ENCODE data around the gene RXRA.

Gene RXRA

DNA sequence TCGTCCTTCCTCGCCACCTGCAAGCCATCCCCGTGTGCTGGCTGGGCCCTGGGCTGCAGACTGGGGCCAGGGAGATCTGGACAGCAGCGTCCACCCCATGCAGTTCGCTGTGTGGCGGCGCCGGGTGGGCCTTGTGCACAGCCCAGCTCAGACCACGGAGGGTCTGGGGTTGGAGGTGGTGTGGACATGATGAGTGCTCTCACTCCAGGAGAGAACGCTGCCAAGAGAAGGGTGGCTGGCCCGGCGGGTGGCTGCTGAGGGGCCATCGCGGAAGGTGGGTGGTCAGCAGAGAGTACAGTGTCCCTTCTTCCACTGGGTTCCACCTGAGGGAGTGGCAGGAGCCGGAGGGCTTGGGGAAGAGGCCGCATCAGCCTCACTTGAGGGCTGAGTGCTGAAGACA is 44.4 kb downstream of the RXRA start:
- no peak for DNase-seq

DNA sequence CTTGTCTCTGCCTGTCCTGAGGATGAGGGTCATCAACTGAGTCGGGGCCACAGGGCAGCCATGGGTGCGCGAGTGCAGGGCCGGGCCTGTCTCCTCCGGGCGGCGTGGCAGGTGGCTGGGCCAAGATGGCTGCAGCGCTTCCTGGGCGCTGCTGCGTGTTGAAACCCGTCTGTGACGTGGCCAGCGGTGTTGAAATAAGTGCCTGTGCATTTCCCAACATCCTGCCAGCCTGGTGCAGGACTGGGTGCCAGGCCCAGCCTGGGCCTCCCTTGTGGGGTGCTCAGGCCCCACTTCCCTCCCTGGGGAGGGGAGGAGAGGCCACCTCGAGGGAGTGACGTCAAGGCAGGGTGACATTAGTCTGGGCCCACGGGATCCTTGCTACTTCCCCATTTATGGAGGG is 45.5 kb downstream of the RXRA start:
- no peak for DNase-seq

DNA sequence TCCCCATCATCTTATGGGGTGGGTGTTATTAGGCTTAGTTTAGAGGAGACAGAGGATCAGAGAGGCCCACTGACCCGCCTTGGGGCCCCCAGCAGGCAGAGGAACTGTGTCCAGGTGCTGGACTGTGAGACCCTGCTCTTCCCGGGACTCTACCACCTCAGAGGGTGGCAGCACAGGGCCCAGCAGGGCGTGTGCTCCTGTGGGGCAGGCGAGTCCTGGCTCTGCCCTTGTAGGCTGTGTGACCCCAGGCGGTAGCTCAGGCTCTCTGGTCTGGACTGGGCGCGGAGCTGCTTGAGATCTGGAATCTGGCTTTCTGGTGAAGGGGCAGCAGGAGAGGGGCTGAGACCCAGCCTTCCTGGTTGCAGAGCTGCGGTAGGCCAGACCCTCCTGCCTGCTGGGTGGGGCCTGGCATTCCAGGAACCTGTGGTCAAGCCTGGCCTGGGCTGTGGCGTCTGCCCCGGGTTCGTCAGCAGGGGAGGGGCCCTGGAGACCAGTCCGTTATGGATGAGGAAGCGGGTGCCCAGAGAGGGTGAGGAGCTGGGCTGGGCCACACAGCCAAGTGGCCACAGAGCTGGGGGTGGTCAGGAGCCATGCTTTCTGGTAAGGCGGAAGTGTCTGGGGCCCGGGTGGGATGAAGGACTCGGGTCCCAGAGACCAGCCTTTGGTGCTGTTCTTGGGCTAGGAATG is 46.5 kb downstream of the RXRA start:
- DNase-seq: no peak

DNA sequence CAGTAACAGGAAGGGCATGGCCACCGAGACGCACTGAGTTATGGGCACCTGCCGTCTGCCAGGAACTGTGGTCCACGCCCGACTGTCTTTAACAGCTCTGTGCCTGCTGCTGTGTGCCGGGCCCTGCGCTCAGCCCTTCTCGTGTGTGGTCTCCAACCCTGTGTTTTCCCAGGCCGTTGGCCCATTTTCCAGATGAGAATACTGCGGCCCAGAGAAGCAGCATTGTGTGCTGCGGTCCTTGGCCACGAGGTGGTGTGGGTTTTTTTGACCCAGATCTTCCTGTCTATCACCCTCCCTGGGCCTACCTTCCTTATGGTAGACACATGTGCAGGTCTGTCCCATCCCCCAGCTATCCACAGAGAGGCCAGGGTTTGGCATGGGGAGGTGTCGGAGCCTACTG is 47.0 kb downstream of the RXRA start:
- DNase-seq: no peak

DNA sequence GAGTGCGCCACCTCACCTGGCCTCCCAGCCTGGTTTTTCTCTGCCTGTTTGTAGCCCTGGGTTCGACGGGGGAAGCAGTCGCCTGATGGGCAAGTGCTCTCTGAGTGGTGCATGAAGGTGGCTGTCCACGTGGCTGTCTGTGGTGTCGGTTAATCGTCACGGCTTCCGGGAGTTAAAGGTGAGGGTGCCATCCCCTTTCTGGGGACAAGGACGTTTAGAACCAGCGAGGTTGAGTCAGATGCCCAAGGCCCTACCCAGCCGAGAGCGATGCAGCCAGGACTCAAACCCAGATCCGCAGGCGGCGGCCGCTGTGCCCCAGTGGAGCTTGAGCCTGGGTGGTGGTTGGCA is 47.7 kb downstream of the RXRA start:
- DNase-seq: no peak

DNA sequence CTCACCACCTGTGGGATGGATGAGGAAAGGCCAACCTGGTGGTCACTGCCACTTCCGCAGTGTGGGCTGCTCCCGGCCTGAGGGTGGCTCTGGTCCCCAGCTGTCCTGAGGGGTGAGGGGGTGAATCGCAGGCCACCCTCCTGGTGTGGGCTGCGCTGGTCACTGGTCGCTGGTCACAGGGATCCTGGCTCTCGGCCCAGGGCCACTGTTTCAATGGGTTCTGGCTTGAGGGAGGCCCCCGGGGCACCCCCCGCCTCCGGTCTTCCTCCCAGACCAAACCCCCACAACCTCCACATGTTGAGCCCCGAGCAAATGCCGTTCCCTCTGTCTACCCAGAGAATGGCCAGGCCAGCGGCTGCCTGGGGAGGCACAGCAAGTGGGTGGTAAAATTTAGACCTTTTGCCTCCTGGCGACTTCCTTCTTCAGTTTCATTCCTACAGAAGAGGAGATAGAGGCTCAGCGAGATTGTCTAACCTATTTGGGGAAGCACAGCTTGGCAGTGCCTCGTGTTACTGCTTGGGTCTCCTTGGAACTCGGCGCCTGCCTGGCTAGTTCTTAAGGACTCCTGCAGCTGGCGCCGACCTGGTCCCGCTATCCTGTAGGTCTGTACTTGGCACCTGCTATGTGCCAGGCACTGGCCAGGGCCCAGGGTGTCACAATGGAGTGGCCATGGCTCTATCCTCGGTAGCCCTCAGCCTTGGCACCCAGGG is 48.2 kb downstream of the RXRA start:
- no peak for DNase-seq

DNA sequence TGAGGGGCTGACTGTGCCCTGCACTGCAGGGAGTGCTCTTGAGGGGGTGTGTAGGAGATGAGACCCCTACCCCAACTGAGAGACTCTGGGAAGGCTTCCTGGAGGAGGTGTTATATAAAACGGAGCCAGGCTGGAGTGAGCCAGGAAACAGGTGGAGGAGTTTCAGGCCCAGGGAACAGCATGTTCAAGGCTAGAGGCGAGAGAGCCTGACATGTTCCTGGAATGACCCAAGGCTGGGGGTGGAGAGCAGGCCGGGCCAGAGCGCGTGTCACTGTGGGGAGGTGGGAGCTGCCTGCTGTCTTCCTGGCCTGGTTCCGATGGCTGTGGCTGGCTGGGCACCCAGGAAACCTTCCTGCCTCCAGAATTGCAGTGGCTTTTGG is 48.7 kb downstream of the RXRA start:
- no peak for DNase-seq

DNA sequence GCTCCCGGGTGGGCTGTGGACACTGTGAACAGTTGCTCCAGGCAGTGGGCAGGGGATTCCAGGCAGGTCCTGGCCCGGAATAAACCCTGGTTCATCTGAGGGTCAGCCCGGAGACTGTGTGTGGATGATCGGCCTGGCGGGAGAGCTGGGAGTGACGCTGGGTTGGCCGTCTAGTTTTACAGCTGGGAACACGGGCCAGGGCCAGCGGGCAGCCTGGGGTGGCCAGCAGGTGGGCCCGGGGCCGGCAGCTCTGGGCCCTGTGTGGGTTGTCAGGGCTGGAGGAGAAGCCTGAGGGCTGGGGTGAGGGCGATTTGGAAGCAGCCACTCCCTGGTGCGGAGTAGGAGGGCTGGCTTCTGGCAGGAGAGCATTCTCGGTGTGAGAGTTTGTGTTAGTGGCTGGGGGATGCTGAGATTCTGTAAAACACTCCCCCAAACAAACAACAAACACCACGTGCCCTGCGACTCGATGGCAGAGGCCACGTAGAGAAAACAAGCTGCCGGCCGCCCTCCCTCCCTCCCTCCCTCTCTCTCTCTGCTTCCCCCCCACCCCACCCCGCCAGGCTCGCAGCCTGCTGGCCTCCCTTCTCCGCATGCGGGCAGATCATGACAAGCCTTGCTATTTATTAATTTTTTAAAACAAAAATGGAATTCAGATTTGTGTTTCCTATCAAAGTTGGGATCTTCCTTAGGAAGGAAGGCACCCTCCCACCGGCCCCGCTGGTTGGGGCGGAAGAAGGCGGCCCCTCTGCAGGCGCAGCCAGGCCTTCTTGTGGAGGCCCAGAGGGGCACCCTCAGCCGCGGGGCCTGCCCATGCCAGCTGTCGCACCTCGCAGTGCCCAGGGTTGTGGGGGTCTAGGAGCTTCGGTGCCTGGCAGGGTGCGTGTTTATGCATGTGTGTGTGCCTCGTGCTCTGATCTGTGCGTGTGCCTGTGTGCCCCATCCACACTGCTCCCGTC is 49.5 kb downstream of the RXRA start:
- peak; percentile 86 for DNase-seq

DNA sequence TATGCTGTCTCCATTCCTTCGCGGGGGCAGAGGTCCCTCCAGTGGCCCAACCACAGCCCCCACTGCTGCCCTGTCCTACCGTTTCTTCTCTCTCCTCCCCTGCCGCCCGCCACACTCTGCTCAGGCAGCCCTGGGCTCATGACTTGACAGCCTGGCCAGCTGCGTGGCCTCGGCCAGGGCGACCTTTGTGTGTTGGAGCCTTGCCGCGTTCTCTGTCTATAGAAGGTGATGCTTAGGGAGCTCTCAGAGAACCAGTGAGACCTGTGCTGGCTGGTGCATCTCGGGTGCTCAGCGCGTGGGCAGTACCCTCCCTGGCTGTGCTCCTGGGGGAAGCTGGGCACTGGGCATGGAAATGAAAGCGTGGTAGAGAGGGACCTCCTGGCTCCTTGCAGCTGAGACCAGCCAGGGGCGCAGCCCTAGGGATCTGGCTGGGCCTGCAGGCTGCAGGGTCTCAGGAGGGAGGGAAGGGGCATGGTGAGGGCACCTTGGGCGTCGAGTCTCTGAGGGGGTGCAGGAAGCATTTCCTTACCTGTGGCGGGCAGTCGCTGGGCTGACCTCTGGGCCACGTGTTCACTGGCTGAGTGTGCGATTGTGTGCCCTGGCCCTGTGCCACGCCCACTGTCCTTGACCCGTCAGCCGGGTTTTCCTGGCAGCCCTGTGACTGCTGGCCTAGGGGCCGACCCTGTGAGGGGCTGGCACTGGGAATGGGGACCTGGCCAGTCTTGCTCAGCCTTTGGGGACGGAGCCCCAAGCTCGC is 50.3 kb downstream of the RXRA start:
- no peak for DNase-seq

DNA sequence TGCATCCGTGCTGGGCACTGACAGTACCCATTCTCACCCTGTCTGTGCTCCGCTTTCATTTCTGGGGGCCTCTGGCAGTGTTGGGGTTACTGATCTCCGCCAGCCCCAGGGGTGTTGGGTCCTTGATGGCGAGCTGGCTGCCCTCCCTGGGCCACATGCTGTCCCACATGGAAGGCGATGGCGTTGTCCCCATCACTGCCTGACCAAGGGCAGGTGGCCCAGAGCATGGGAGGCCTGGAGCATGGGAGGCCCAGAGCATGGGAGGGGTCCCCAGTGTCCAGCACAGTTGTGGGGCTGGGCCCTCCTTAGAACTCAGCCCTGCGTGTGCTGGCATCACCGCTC is 50.9 kb downstream of the RXRA start:
- DNase-seq: no peak

DNA sequence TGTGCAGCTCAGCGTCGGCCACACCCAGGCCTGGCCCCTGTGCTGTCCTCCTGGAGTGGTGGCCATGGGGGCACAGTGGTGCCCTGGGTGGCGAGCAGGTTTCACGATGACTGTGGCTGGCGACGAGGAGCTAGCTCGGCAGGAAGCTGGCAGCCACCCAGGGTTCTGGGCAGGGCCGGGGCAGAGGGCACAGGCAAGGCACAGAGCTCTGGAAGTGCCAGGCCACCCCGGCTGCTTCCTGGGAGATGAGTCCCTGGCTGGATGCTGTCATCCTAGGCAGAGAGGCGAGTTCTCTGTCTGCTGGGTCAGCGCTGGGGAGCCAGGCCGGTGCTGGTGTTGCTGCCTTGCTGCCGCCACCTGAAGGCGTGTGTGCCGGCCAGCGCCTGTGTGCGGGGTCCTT is 51.7 kb downstream of the RXRA start:
- no peak for DNase-seq

DNA sequence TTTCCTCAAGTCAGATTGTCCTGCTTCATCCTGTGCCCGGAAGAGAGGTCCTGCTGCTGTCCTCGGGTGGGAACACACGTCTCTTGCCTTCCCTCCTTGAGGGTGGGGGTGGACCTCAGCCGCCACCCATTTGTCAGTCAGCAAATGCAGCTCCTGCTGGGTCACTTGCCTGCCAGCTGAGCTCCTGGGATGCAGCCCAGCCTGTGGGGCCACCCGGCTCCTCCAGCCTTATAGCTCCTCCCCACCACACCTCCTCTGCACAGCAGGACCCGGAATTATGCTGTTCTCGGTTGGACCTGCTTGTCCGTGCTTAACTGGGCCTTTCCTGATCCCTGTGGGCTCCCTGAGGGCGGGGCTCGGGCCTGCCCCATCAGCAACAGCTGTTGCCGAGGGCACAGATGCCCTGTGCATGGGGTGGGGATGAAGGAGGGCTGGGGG is 52.7 kb downstream of the RXRA start:
- peak; percentile 66 for DNase-seq

DNA sequence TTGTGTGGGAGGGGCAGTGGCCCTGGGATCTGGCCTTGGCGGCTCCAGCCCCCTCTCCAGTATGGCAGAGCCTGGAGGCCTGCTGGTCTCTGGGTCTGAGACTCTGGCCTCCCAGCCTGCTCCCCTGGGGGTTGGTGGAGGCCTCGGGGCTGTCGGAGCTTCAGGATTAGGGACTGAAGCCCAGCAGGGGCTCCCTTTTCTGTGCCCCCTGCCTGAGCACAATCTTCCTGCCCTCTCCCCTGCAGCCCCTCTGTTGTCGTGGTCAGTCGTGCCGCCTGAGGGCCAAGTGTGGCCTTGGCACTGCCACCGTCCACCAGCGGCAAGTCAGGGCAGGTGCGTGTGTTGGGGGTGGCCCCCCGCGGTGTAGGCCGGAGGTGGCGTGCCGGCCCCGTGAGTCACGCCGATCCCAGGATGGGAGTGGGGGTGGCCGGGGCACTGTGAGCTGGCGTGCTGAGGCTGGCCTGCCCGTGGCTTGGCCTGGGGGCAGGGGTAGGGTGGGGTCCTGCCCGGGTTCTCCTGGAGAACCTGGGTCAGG is 53.6 kb downstream of the RXRA start:
- DNase-seq: no peak

DNA sequence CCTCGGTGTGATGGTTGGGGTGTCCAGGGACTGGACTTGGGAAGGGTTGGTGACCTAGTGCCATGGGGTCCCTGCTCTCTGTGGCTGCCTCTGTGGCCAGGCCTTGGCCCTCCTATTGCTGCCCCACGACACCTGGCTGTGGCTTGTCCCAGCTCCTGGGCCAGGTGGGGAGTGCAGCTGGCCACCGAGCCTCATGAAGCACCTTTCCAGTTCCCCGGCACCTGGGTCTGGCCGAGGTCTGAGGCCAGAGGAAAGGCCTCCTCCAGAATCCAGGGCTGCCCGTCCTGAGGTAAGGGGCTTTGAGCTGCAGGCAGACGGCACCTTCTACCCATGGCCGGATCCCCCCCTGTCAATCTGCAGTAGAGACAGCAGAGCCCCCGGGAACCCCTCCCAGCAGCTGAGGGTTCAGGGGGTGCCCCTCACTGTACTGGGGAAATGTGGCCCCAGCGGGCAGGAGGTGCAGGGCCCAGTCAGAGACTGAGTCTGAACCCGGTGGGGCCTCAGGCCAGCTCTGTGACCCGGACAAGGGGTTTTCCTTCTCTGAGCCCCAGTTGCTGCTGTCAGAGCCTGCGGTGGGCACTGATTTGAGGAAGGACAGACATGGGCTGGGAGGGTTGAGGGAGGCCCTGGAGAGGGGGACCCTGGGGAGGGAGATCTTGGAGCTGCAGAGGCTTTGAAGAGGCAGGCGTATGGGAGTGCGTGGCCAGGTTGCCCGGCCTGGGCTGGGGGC is 54.5 kb downstream of the RXRA start:
- no peak for DNase-seq

DNA sequence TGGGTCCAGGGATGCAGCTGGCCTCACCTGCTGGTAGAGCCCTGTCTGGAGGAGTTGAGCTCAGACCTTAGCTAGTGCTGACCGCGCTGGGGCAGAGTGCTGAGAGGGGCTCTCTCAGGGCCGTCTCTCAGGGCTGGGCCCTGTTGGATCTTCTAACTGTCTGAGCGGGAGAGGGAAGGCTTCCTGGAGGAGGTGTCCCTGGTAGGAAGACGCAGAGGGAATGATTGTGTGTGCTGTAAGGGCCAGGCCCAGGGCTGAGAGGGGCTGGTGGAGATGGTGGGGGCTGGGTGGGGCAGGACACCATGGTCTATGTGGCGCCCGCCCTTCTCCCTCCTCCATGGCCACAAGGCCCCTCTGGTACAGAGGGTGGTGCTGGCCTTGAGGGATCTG is 55.0 kb downstream of the RXRA start:
- no peak for DNase-seq

DNA sequence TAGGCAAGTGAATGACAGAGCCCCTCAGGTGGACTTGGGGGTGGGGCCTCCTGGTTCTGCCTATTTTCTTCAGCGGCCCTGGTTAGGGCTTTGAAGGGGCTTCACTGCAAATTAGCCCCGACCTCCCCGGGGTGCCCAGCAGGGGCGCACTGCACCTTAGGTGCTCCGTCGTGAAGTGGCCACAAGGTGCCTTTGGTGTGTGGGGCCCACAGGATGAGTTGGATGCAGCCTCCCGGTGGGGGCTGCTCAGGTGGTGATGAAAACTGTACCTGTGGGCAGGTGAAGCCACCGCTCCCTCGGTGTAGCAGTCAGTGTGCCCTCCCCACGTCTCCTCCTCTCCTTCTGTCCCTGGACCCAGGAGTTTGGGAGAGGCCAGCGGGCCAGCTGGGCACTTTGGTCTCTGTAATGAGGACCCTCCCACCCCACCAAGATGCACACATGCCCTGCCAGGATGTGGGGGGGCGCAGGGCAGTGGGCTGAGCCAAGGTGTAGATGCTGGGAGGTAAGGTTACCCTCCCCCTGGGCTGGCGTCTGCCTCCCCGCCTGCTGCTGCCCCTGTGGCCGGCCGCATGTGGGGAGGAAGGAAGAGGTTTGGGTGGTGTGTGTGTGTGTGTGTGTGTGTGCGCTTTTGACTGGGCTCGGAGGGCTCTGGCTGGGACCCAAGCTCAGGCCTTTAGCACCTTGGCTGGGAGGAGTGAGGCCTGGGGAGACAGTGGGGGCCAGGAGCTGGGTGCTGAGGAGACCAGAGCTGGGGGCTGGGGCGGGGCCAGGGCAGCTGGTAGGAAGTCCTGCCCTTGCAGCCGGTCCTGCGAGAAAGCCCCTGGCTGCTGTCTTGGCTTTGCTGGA is 55.6 kb downstream of the RXRA start:
- no peak for DNase-seq

DNA sequence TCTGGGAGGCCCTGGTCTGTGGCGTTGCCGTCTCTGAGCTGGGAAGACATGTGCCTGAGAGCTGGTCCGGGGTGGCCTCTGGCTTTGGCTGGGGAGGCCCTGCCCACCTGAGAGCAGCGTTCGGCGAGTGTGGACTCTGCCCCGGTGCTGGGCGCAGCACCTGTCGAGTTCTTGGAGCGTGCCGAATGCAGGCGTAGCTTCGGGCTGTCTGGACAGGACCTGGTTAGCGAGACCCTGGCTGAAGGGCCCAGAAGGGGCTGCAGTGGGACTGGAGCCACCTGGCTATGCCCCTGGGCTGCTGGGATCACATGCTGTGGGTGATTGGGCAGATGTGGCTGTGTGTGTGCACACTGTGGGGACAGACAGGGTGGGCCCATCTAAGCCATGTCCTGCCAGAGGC is 56.5 kb downstream of the RXRA start:
- DNase-seq: no peak

DNA sequence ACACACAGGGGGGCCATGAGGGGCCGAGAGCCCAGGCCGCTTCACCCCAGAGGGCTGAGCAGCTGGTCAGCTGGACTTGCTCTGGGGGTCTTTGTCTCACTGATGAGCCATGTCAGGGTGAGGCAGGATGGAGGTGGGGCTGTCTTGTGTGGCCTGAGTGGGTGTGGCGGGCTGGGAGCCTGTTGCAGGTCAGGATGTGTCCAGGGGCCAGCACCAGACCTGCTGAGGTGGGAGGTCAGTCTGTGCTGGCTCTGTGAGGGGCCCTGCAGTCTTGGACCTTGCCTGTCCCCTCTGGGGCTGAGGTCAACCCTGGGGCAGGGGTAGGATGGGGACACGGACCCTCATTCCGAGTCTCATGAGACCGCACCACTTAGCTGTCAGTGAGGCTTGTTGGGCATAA is 56.9 kb downstream of the RXRA start:
- no peak for DNase-seq

DNA sequence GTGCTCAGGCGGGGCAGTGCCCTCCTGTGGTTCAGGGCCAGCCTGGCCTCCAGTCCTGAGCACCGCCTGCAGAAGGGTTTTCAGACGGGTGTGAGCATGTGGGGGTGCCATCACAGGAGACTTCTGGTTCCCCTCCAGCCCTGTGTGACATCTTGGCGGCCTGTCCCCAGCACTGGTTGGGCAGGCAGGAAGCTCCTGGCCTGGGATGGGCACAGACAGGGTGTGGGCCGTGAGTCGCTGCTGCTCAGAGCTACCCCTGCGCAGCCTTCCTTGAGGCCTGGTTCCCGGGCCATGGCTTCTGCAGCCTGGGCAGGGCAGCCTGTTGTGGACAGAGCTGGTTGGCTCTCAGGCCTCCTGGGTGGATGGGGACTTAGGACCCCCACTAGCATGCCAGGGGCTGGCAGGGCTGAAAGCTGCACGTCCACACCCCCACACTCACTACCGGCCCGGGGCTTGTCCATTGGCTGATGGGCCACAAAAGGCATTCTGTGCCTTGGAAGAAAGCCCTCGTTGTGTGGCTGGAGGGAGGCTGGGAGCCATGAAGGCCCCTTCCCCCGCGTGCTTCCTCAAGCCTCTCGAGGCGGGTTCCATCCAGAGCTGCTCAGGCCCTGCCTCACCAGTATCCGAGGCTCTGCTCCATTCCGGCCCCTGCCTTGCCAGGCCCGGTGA is 58.7 kb downstream of the RXRA start:
- DNase-seq: no peak

DNA sequence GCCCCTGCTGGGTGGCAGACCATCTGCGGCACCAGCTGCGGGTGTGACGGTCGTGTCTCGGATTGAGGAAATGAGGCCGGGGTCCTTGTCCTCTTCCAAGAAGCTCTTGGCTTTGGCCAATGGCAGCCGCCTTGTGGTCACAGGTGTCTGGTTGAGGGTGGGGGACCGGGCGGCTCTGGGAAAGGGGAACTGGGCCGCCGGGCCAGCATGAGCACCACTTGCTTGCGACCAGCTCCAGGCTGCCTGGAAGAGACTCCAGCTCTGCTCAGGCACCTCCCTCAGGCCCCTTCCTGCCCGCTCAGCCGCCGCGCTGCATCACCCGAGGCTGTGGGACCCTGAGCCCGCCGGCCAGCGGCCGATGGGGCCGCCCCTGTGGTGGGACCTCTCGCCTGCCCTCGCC is 59.7 kb downstream of the RXRA start:
- no peak for DNase-seq
